HCT116 (cell line): ENCODE measurements around the gene CDKAL1. TPM values are rescaled to one million over a fixed set of nuclear protein-coding genes. Genes with fewer than 3 reads are reported as not detected.

Source experiments
- ATAC-seq: fragments of 200-7000 bp; cut with Tn5 transposase; 2 replicates; pipeline ENCODE4 v1.9.1; 2020; ENCODE audit warnings: mild to moderate bottlenecking, moderate library complexity
- BruUV-seq: library from RNA; stranded (reverse); fragments of 400-500 nt; replicated peaks from 2 replicates; lab custom pipeline; 2021; lab: Mats Ljungman, UMichigan
- CTCF ChIA-PET: fragments of 300-600 bp; sonication (Branson Sonifier 250); formaldehyde crosslinking; loops from one replicate; lab custom pipeline; 2021; ENCODE audit warnings: antibody characterized with exemption; lab: Charles Lee
- POLR2A ChIA-PET: fragments of 300-600, 350-600 bp; sonication (Branson Sonifier 250); formaldehyde crosslinking; loops from one replicate; lab custom pipeline; 2021; ENCODE audit warnings: antibody characterized with exemption; lab: Charles Lee
- RAD21 ChIA-PET, 2 experiments: fragments of 300-600 bp; sonication (Branson Sonifier 250); formaldehyde crosslinking; loops; one replicate each; lab custom pipeline; 2023; ENCODE audit warnings: low total read pairs in 2 of 2; ENCODE audit not compliant: uncharacterized antibody in 2 of 2, unreplicated experiment in 2 of 2, low non-redundant PET in 1 of 2; lab: Charles Lee
- DNase-seq: peaks from one replicate; pipeline ENCODE4 v3.0.0-alpha.2; 2010; ENCODE audit warnings: low read depth, low spot score
- H2AFZ ChIP-seq: fragments of 200-600 bp; shearing (Covaris generic), sonication (generic); 2 replicates; pipeline ENCODE4 v1.6.1; 2017; ENCODE audit warnings: low read depth, mixed run types, mixed read lengths, antibody characterized with exemption, low read length; ENCODE audit not compliant: poor library complexity, severe bottlenecking
- H3K27ac ChIP-seq: 2 replicates; pipeline ENCODE4 v1.5.1; 2012; ENCODE audit warnings: low read depth, low read length
- H3K27me3 ChIP-seq: fragments of 200-600 bp; sonication (generic); 2 replicates; pipeline ENCODE4 v1.6.1; 2016; ENCODE audit warnings: mixed run types, low read length, mixed read lengths; ENCODE audit not compliant: insufficient read depth
- H3K36me3 ChIP-seq, 2 experiments: fragments of 200-500 bp in 1 of 2; fragments of 200-600 bp in 1 of 2; sonication (Bioruptor generic) in 1 of 2; sonication (generic) in 1 of 2; 2 replicates each; pipeline versions ENCODE4 v1.5.1 to v1.6.1; 2014 to 2016; ENCODE audit warnings: low read length in 2 of 2, inconsistent platforms in 1 of 2, mixed read lengths in 1 of 2, mixed run types in 1 of 2; ENCODE audit not compliant: insufficient read depth in 2 of 2, control insufficient read depth in 1 of 2
- H3K4me1 ChIP-seq, 2 experiments: fragments of 200-600 bp in 1 of 2; sonication (generic) in 1 of 2; 2 replicates each; pipeline versions ENCODE4 v1.5.1 to v1.6.1; 2012 to 2017; ENCODE audit warnings: low read length in 2 of 2, inconsistent platforms in 1 of 2, mild to moderate bottlenecking in 1 of 2, mixed read lengths in 1 of 2, mixed run types in 1 of 2, moderate library complexity in 1 of 2; ENCODE audit not compliant: insufficient read depth in 2 of 2, control insufficient read depth in 1 of 2
- H3K4me2 ChIP-seq: fragments of 200-600 bp; sonication (generic); 2 replicates; pipeline ENCODE4 v1.6.1; 2017; ENCODE audit warnings: mixed run types, low read length, mixed read lengths
- H3K4me3 ChIP-seq, 2 experiments: fragments of 200-600 bp in 1 of 2; sonication (generic) in 1 of 2; replicated peaks in 1 of 2; 2 replicates each; pipeline ENCODE4 v1.5.1; 2011 to 2016; ENCODE audit warnings: low read length in 2 of 2, control low read depth in 1 of 2, low read depth in 1 of 2, mild to moderate bottlenecking in 1 of 2, mixed read lengths in 1 of 2, mixed run types in 1 of 2
- H3K79me2 ChIP-seq: fragments of 200-600 bp; sonication (generic); 2 replicates; pipeline ENCODE4 v1.6.1; 2017; ENCODE audit warnings: mild to moderate bottlenecking, mixed run types, low read length, moderate library complexity, mixed read lengths; ENCODE audit not compliant: insufficient read depth
- H3K9ac ChIP-seq: fragments of 200-600 bp; sonication (generic); 2 replicates; pipeline ENCODE4 v1.6.1; 2016; ENCODE audit warnings: low read length, mixed read lengths
- H3K9me2 ChIP-seq: fragments of 200-600 bp; sonication (generic), shearing (Covaris generic); 2 replicates; pipeline ENCODE4 v1.6.1; 2017; ENCODE audit warnings: mixed run types, mild to moderate bottlenecking, moderate library complexity; ENCODE audit not compliant: insufficient read depth
- H3K9me3 ChIP-seq, 2 experiments: fragments of 200-500 bp in 1 of 2; fragments of 200-600 bp in 1 of 2; sonication (Bioruptor generic) in 1 of 2; sonication (generic) in 1 of 2; 2 replicates each; pipeline ENCODE4 v1.6.1; 2014 to 2017; ENCODE audit warnings: low read length in 2 of 2, mixed read lengths in 2 of 2, inconsistent platforms in 1 of 2, low read depth in 1 of 2, mild to moderate bottlenecking in 1 of 2, mixed run types in 1 of 2, moderate library complexity in 1 of 2; ENCODE audit not compliant: control insufficient read depth in 1 of 2, insufficient read depth in 1 of 2
- H4K20me1 ChIP-seq: fragments of 200-600 bp; sonication (generic), shearing (Covaris generic); 2 replicates; pipeline ENCODE4 v1.6.1; 2017; ENCODE audit warnings: mixed run types, mild to moderate bottlenecking, moderate library complexity; ENCODE audit not compliant: insufficient read depth
- CEBPB ChIP-seq: IDR thresholded peaks from 2 replicates; pipeline ENCODE4 v1.6.1; 2012; ENCODE audit warnings: low read depth
- CTCF ChIP-seq, 3 experiments: fragments of 200-600 bp in 1 of 3; sonication (generic) in 1 of 3; IDR thresholded peaks in 2 of 3; conservative IDR thresholded peaks in 1 of 3; 2 replicates each; pipeline ENCODE4 v1.5.1; 2012 to 2017; ENCODE audit warnings: low read depth in 2 of 3, low read length in 2 of 3, antibody characterized with exemption in 1 of 3, borderline replicate concordance in 1 of 3, control low read depth in 1 of 3, mild to moderate bottlenecking in 1 of 3, mixed read lengths in 1 of 3, mixed run types in 1 of 3, moderate library complexity in 1 of 3; ENCODE audit not compliant: insufficient read depth in 1 of 3
- ELF1 ChIP-seq: IDR thresholded peaks from 2 replicates; pipeline ENCODE4 v1.6.1; 2012; ENCODE audit warnings: low read depth, borderline replicate concordance
- EZH2 ChIP-seq: fragments of 200-600 bp; sonication (generic); IDR thresholded peaks from 2 replicates; pipeline ENCODE4 v1.6.1; 2017; ENCODE audit warnings: antibody characterized with exemption, mixed run types
- EZH2phosphoT487 ChIP-seq: fragments of 200-600 bp; IDR thresholded peaks from 2 replicates; pipeline ENCODE4 v1.6.1; 2018; ENCODE audit warnings: antibody characterized with exemption, borderline replicate concordance
- FOSL1 ChIP-seq: IDR thresholded peaks from 2 replicates; pipeline ENCODE4 v1.6.1; 2012; ENCODE audit warnings: low read depth
- JUND ChIP-seq: IDR thresholded peaks from 2 replicates; pipeline ENCODE4 v1.6.1; 2012
- POLR2AphosphoS5 ChIP-seq: IDR thresholded peaks from 2 replicates; pipeline ENCODE4 v1.6.1; 2011; ENCODE audit warnings: mild to moderate bottlenecking, low read depth, low read length, moderate library complexity
- RAD21 ChIP-seq: IDR thresholded peaks from 2 replicates; pipeline ENCODE4 v1.6.1; 2012; ENCODE audit warnings: low read depth, mild to moderate bottlenecking
- REST ChIP-seq: IDR thresholded peaks from 2 replicates; pipeline ENCODE4 v1.6.1; 2012; ENCODE audit warnings: low read depth
- SIN3A ChIP-seq: IDR thresholded peaks from 2 replicates; pipeline ENCODE4 v1.6.1; 2012; ENCODE audit warnings: low read depth
- SP1 ChIP-seq: IDR thresholded peaks from 2 replicates; pipeline ENCODE4 v1.6.1; 2012; ENCODE audit warnings: low read depth
- SRF ChIP-seq: IDR thresholded peaks from 2 replicates; pipeline ENCODE4 v1.6.1; 2012; ENCODE audit warnings: low read depth
- ZFX ChIP-seq: fragments of 450-650 bp; IDR thresholded peaks from 2 replicates; pipeline ENCODE4 v1.6.1; 2017
- ZNF274 ChIP-seq: fragments of 200-500 bp; sonication (Bioruptor generic); IDR thresholded peaks from 2 replicates; pipeline ENCODE4 v1.6.1; 2014; ENCODE audit warnings: mild to moderate bottlenecking, low read depth, low read length, inconsistent platforms
- intact Hi-C: fragments of 100-400 bp; cut with micrococcal nuclease; formaldehyde crosslinking; loops from 2 replicates; pipeline ENCODE4 v1.10.0; 2022
- total RNA-seq: library from RNA; stranded (reverse); gene quantifications from one replicate; pipeline ENCODE4 v1.2.1, GENCODE V29; 2021; ENCODE audit not compliant: unreplicated experiment
- TF ChIP-seq, protein P1 (sequence below): IDR thresholded peaks from 2 replicates; pipeline ENCODE4 v1.6.1; 2011; ENCODE audit warnings: mild to moderate bottlenecking, low read length, moderate library complexity; ENCODE audit not compliant: insufficient replicate concordance; ENCODE audit errors: extremely low read depth
- TF ChIP-seq, protein P2 (sequence below): IDR thresholded peaks from 2 replicates; pipeline ENCODE4 v1.6.1; 2012

Gene CDKAL1
- total RNA-seq, 1 experiment from 2014 or later = 14.9 TPM

DNA sequence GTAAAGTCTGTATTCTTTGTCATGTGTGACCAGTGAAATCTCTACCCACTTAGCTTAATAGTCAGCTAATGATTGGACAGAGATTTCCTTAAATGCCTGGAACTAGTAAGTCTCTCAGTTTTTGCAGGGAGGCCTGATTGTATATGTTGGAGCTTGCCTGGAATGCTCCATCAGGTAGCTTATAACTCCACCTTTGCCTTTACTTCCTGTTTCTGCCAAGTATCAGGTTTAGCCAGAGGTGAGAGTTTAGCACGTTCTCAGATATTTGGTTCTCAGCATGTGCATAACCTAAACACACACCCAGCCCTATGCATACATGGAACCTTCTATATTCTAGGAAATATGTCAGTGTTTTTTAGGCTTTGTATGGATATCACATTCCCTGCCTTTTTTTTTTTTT, 435.3 kb downstream of the CDKAL1 start:
- H3K4me1 ChIP-seq = peaks cover 0 to 3% of the 10 kb centered on the region in 2 experiments; a peak in 1 of 4 replicates
- DNase-seq = no peak
- H3K27ac ChIP-seq = no peak overlapping the region
- no peak overlapping the region for H3K4me3 ChIP-seq
- TF ChIP-seq EZH2phosphoT487 = no peak
- TF ChIP-seq POLR2AphosphoS5 = no peak
- no peak for TF ChIP-seq JUND
- TF ChIP-seq SRF = no peak
- no peak for TF ChIP-seq ZNF274
- no peak for TF ChIP-seq ZFX
- TF ChIP-seq, protein P1, sequence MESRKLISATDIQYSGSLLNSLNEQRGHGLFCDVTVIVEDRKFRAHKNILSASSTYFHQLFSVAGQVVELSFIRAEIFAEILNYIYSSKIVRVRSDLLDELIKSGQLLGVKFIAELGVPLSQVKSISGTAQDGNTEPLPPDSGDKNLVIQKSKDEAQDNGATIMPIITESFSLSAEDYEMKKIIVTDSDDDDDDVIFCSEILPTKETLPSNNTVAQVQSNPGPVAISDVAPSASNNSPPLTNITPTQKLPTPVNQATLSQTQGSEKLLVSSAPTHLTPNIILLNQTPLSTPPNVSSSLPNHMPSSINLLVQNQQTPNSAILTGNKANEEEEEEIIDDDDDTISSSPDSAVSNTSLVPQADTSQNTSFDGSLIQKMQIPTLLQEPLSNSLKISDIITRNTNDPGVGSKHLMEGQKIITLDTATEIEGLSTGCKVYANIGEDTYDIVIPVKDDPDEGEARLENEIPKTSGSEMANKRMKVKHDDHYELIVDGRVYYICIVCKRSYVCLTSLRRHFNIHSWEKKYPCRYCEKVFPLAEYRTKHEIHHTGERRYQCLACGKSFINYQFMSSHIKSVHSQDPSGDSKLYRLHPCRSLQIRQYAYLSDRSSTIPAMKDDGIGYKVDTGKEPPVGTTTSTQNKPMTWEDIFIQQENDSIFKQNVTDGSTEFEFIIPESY = no peak
- no peak for TF ChIP-seq CTCF (IDR thresholded peaks at IDR 0.05 in 2 of 3, conservative IDR thresholded peaks at IDR 0.05 in 1 of 3; ENCODE audit: borderline replicate concordance in 1 of 3, insufficient read depth in 1 of 3, low read depth in 2 of 3, low read length in 2 of 3)
- TF ChIP-seq, protein P2, sequence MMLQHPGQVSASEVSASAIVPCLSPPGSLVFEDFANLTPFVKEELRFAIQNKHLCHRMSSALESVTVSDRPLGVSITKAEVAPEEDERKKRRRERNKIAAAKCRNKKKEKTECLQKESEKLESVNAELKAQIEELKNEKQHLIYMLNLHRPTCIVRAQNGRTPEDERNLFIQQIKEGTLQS = no peak
- TF ChIP-seq CEBPB = no peak
- TF ChIP-seq REST = no peak
- TF ChIP-seq SP1 = no peak
- TF ChIP-seq FOSL1 = no peak
- TF ChIP-seq SIN3A = no peak
- TF ChIP-seq ELF1 = no peak
- no peak for TF ChIP-seq RAD21
- TF ChIP-seq EZH2 = no peak
- TF ChIP-seq, all 23 proteins: peak for 0
- no peaks in the 10 kb centered on the region for H3K9me2 ChIP-seq
- ChIA-PET RAD21 (no interaction called here), POLR2A (no interaction called here), CTCF (no interaction called here)
- H3K9ac ChIP-seq = no peak overlapping the region
- BruUV-seq = no TSS peak
- H3K36me3 ChIP-seq = no peaks in the 10 kb centered on the region
- no peak overlapping the region for H3K4me2 ChIP-seq
- H4K20me1 ChIP-seq = no peaks in the 10 kb centered on the region
- H3K79me2 ChIP-seq = no peaks in the 10 kb centered on the region
- no peaks in the 10 kb centered on the region for H3K9me3 ChIP-seq
- intact Hi-C loops = no loop called here
- no peak for ATAC-seq
- H3K27me3 ChIP-seq = no peaks in the 10 kb centered on the region
- H2AFZ ChIP-seq = no peak overlapping the region
